Measurements from ENCODE around the gene CD53.

DNA sequence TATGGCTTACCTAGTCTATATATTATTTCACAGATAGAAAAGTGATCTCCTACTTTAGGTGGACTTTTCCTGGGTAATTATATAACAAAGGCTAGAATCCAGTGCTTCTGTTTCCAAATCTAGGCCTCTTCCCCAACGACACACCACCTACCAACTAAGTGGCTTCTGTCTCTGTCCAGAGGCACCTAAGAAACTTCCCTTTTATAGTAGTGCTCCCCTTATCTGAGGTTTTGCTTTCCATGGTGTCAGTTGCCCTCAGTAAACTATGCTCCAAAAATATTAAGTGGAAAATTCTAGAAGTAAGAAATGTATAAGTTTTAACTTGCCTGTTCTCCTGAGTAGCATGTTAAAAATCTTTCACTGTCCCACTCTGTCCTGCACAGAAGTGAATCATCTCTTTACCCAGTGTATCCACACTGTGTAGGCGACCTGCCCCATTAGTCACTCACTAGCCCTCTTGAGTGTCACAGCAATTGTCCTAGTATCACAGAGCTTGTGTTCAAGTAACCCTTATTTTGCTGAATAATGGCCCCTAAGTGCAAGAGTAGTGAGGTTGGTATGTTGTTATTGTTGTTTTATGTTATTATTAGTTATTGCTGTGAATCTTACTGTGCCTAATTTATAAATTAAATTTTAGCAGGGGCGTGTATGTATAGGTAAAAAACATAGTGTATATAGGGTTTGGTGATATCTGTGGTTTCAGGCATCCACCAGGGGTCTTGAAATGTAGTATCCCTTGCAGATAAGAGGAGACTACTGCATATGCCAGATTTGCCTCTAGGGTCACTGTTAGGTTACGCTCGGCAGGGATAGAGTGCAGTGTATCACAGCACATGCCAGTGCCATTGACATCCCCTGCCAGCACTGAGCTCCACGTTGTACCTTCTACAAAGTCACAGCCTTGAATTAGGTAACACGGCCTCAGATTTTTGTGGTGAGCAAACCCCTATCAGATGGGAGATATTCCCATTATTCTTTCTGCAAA is 14.7 kb upstream of the CD53 start:
- TF ChIP-seq POLR2A (IDR thresholded peaks at IDR 0.05; ENCODE audit: low read depth, low read length) (no peak), POLR2AphosphoS5 (IDR thresholded peaks at IDR 0.05; ENCODE audit: low read depth, low read length) (no peak), TAF1 (IDR thresholded peaks at IDR 0.05; ENCODE audit: low read depth, low read length) (no peak), POU2F2 (IDR thresholded peaks at IDR 0.05; ENCODE audit: low read depth, low read length) (no peak)

Data from GM12891 (cell line).